HL-60 (cell line): Measurements from ENCODE around the gene DPH1.

Experiments
- DNase-seq, 2 experiments: peaks; one replicate each; pipeline ENCODE4 v3.0.0-alpha.2; 2010 to 2020; ENCODE audit warnings: low read depth in 1 of 2, low spot score in 1 of 2
- H3K27ac ChIP-seq: fragments of 250-450 bp; sonication (Bioruptor Pico); replicated peaks from 2 replicates; pipeline ENCODE4 v1.5.1; 2020; ENCODE audit warnings: mild to moderate bottlenecking, moderate library complexity
- H3K27me3 ChIP-seq: fragments of 250-450 bp; sonication (Bioruptor Pico); 2 replicates; pipeline ENCODE4 v1.5.1; 2021; ENCODE audit warnings: mild to moderate bottlenecking, moderate library complexity; ENCODE audit not compliant: insufficient read depth, poor library complexity, severe bottlenecking
- H3K4me3 ChIP-seq: replicated peaks from 2 replicates; pipeline ENCODE4 v1.5.1; 2011; ENCODE audit warnings: mild to moderate bottlenecking, control low read depth, low read length; ENCODE audit not compliant: insufficient read depth
- CTCF ChIP-seq: IDR thresholded peaks from one replicate; pipeline ENCODE4 v1.5.1; 2011; ENCODE audit warnings: low read length, control low read depth, inconsistent platforms; ENCODE audit not compliant: insufficient read depth
- GABPA ChIP-seq: IDR thresholded peaks from 2 replicates; pipeline ENCODE4 v1.6.1; 2012; ENCODE audit warnings: low read depth
- POLR2AphosphoS5 ChIP-seq: IDR thresholded peaks from 2 replicates; pipeline ENCODE4 v1.6.1; 2012; ENCODE audit warnings: low read depth
- REST ChIP-seq: IDR thresholded peaks from 2 replicates; pipeline ENCODE4 v1.6.1; 2012; ENCODE audit warnings: low read depth; ENCODE audit not compliant: insufficient replicate concordance
- SPI1 ChIP-seq: IDR thresholded peaks from 2 replicates; pipeline ENCODE4 v1.6.1; 2012; ENCODE audit warnings: low read depth, mild to moderate bottlenecking, borderline replicate concordance

DPH1 gene

GRCh38 chr17:1996800-1997288 is 33.1 kb upstream of the DPH1 start:
- Histone ChIP-seq H3K27ac (no peak overlapping the region), H3K27me3 (no peaks in the 10 kb centered on the region), H3K4me3 (no peak overlapping the region)
- no peak for DNase-seq
- no peak for TF ChIP-seq GABPA
- no peak for TF ChIP-seq REST
- no peak for TF ChIP-seq POLR2AphosphoS5
- TF ChIP-seq CTCF, result no peak
- no peak for TF ChIP-seq SPI1

GRCh38 chr17:1997289-1997926 is 32.5 kb upstream of the DPH1 start:
- Histone ChIP-seq H3K27ac (no peak overlapping the region), H3K4me3 (no peak overlapping the region), H3K27me3 (no peaks in the 10 kb centered on the region)
- TF ChIP-seq POLR2AphosphoS5 (no peak), GABPA (no peak), SPI1 (no peak), CTCF (no peak), REST (no peak)
- DNase-seq, result no peak

GRCh38 chr17:1997927-1998742 is 31.8 kb upstream of the DPH1 start:
- TF ChIP-seq REST (no peak), CTCF (no peak), SPI1 (no peak), POLR2AphosphoS5 (no peak), GABPA (no peak)
- Histone ChIP-seq H3K27ac (no peak overlapping the region), H3K27me3 (no peaks in the 10 kb centered on the region), H3K4me3 (no peak overlapping the region)
- DNase-seq, result no peak
